H1 (cell line): ENCODE data around the gene RGS16.
"Not testable (repeated sequence)": the region's sequence is repeated elsewhere in the genome, so short reads cannot be mapped to it uniquely, and the experiment has no call there.

ENCODE experiments used
- BACH1 ChIP-seq: IDR thresholded peaks from 2 replicates; pipeline ENCODE4 v1.6.1; 2012; ENCODE audit warnings: low read length, improper control_type of control experiment
- CBX8 ChIP-seq: fragments of 300-800, 300-1000 bp; sonication (generic); IDR thresholded peaks from 2 replicates; pipeline ENCODE4 v1.7.1; 2016; ENCODE audit warnings: low read depth, low read length, borderline replicate concordance
- CHD2 ChIP-seq: IDR thresholded peaks from 2 replicates; pipeline ENCODE4 v1.6.1; 2012; ENCODE audit warnings: low read length, improper control_type of control experiment
- CTCF ChIP-seq, 3 experiments: IDR thresholded peaks; 1 replicate in 2 of 3; 2 replicates in 1 of 3; pipeline versions ENCODE4 v1.5.1 to v1.6.1; 2011; ENCODE audit warnings: low read length in 3 of 3, mild to moderate bottlenecking in 3 of 3, inconsistent platforms in 2 of 3, low read depth in 1 of 3, moderate library complexity in 1 of 3; ENCODE audit not compliant: insufficient read depth in 1 of 3; ENCODE audit errors: control extremely low read depth in 1 of 3
- EP300 ChIP-seq, 2 experiments: IDR thresholded peaks; 1 replicate in 1 of 2; 2 replicates in 1 of 2; pipeline ENCODE4 v1.6.1; 2011 to 2012; ENCODE audit warnings: low read depth in 2 of 2, low read length in 2 of 2, mild to moderate bottlenecking in 2 of 2, borderline replicate concordance in 1 of 2, inconsistent platforms in 1 of 2, moderate library complexity in 1 of 2
- KDM4A ChIP-seq: IDR thresholded peaks from one replicate; pipeline ENCODE4 v1.7.1; 2012; ENCODE audit warnings: low read depth, mild to moderate bottlenecking, moderate library complexity, low read length, inconsistent platforms; ENCODE audit not compliant: severe bottlenecking
- MAFK ChIP-seq: IDR thresholded peaks from 2 replicates; pipeline ENCODE4 v1.6.1; 2012; ENCODE audit warnings: low read depth, mild to moderate bottlenecking, improper control_type of control experiment, low read length
- POLR2A ChIP-seq, 2 experiments: IDR thresholded peaks; 1 replicate in 1 of 2; 2 replicates in 1 of 2; pipeline ENCODE4 v1.6.1; 2011; ENCODE audit warnings: low read depth in 2 of 2, low read length in 2 of 2, mild to moderate bottlenecking in 2 of 2; ENCODE audit errors: control extremely low read depth in 1 of 2
- POLR2AphosphoS5 ChIP-seq: IDR thresholded peaks from 2 replicates; pipeline ENCODE4 v1.6.1; 2011; ENCODE audit warnings: low read depth, low read length
- SP2 ChIP-seq: IDR thresholded peaks from 2 replicates; pipeline ENCODE4 v1.6.1; 2012; ENCODE audit warnings: mild to moderate bottlenecking, low read length, inconsistent platforms
- TBP ChIP-seq: IDR thresholded peaks from 2 replicates; pipeline ENCODE4 v1.6.1; 2011; ENCODE audit warnings: low read depth, low read length, improper control_type of control experiment
- USF2 ChIP-seq: IDR thresholded peaks from 2 replicates; pipeline ENCODE4 v1.6.1; 2011; ENCODE audit warnings: low read length, improper control_type of control experiment

GRCh38 chr1:182632441-182632857 is 28.3 kb upstream of the RGS16 start:
- not testable (repeated sequence) for TF ChIP-seq POLR2AphosphoS5; CBX8; POLR2A (IDR thresholded peaks at IDR 0.05; ENCODE audit: control extremely low read depth in 1 of 2, low read depth in 2 of 2, low read length in 2 of 2); CTCF (IDR thresholded peaks at IDR 0.05; ENCODE audit: control extremely low read depth in 1 of 3, insufficient read depth in 1 of 3, low read depth in 1 of 3, low read length in 3 of 3); BACH1; EP300 (IDR thresholded peaks at IDR 0.05; ENCODE audit: borderline replicate concordance in 1 of 2, low read depth in 2 of 2, low read length in 2 of 2); USF2; SP2; KDM4A; TBP; CHD2; MAFK
